DND-41 (cell line): ENCODE measurements around the gene LRRC37B.
"Not testable (repeated sequence)": the region's sequence is repeated elsewhere in the genome, so short reads cannot be mapped to it uniquely, and the experiment has no call there.

Experiments
- ATAC-seq: fragments of 200-7000 bp; cut with Tn5 transposase; 3 replicates; pipeline ENCODE4 v1.9.1; 2021; ENCODE audit warnings: low read depth; ENCODE audit not compliant: insufficient read depth
- DNase-seq: peaks from one replicate; pipeline ENCODE4 v3.0.0-alpha.2; 2020
- H2AFZ ChIP-seq: 2 replicates; pipeline ENCODE4 v1.6.0; 2012; ENCODE audit warnings: low read depth, low read length
- H3K27ac ChIP-seq: 2 replicates; pipeline ENCODE4 v1.5.1; 2012; ENCODE audit warnings: low read length, inconsistent platforms
- H3K27me3 ChIP-seq: fragments of 200-600 bp; sonication (generic); 2 replicates; pipeline ENCODE4 v1.6.0; 2012; ENCODE audit warnings: low read length, mild to moderate bottlenecking, inconsistent platforms; ENCODE audit not compliant: insufficient read depth, poor library complexity
- H3K36me3 ChIP-seq: 2 replicates; pipeline ENCODE4 v1.5.1; 2012; ENCODE audit warnings: low read length, inconsistent platforms; ENCODE audit not compliant: insufficient read depth
- H3K4me1 ChIP-seq: 2 replicates; pipeline ENCODE4 v1.5.1; 2012; ENCODE audit warnings: mild to moderate bottlenecking, low read length; ENCODE audit not compliant: insufficient read depth
- H3K4me2 ChIP-seq: 2 replicates; pipeline ENCODE4 v1.6.0; 2012; ENCODE audit warnings: mild to moderate bottlenecking, moderate library complexity, low read length, inconsistent platforms; ENCODE audit not compliant: insufficient read depth
- H3K4me3 ChIP-seq, 2 experiments: fragments of 200-600 bp in 1 of 2; shearing (Covaris generic) in 1 of 2; 2 replicates each; pipeline ENCODE4 v1.5.1; 2012 to 2016; ENCODE audit warnings: inconsistent platforms in 2 of 2, low read length in 2 of 2, mild to moderate bottlenecking in 2 of 2, low read depth in 1 of 2, moderate library complexity in 1 of 2
- H3K79me2 ChIP-seq: 2 replicates; pipeline ENCODE4 v1.6.0; 2012; ENCODE audit warnings: low read length, inconsistent platforms; ENCODE audit not compliant: insufficient read depth
- H3K9ac ChIP-seq: 2 replicates; pipeline ENCODE4 v1.6.0; 2012; ENCODE audit warnings: low read depth, mild to moderate bottlenecking, inconsistent platforms, low read length, moderate library complexity
- H3K9me3 ChIP-seq: 2 replicates; pipeline ENCODE4 v1.5.1; 2012; ENCODE audit warnings: low read length, moderate library complexity, mild to moderate bottlenecking, inconsistent platforms; ENCODE audit not compliant: insufficient read depth, severe bottlenecking
- H4K20me1 ChIP-seq: 2 replicates; pipeline ENCODE4 v1.6.0; 2012; ENCODE audit warnings: low read length; ENCODE audit not compliant: insufficient read depth
- CTCF ChIP-seq: IDR thresholded peaks from 2 replicates; pipeline ENCODE4 v1.5.1; 2012; ENCODE audit warnings: borderline replicate concordance, low read length, moderate library complexity, mild to moderate bottlenecking; ENCODE audit not compliant: poor library complexity, severe bottlenecking; ENCODE audit errors: extremely low read depth
- EZH2 ChIP-seq: IDR thresholded peaks from 3 replicates; pipeline ENCODE4 v1.6.1; 2012; ENCODE audit warnings: borderline replicate concordance, low read depth, mild to moderate bottlenecking, moderate library complexity, low read length, inconsistent platforms; ENCODE audit not compliant: severe bottlenecking

The LRRC37B gene

DNA sequence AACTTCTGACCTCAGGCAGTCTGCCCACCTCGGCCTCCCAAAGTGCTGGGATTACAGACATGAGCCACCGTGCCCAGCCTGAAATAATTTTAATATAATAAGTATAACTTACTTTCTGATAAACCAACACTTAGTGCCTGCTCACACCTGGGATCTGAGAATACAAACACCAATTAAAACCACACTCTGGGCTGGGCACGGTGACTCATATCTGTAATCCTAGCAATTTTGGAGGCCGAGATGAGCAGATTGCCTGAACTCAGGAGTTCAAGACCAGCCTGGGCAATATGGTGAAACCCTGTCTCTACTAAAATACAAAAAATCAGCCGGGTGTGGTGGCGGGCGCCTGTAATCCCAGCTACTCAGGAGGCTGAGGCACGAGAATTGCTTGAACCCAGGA is 15.4 kb upstream of the LRRC37B start:
- not testable (repeated sequence) for H3K27ac ChIP-seq, H3K4me2 ChIP-seq, H4K20me1 ChIP-seq, H3K79me2 ChIP-seq, DNase-seq, H3K4me1 ChIP-seq, ATAC-seq, H3K9me3 ChIP-seq, H2AFZ ChIP-seq, H3K27me3 ChIP-seq, H3K4me3 ChIP-seq, H3K9ac ChIP-seq
- peaks cover 95% of the 10 kb centered on the region for H3K36me3 ChIP-seq

DNA sequence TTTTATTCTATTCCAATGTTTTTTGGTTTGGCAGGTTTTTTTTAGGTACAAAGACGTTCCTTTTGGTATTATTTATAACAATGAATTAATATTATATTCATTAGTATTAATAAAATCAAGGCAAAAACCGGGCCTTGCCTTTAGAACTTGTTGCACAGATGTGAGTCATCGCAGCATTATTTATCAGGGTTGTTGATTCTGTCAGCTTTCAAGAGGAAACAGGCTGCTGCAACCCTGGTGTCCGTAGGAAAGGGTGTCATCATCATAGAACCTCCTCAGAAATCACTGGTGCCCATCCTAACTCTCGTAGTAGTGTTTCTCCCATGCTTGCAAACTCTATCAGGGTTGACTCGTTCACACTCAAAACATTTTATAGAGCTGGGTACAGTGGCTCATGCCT is 10.2 kb upstream of the LRRC37B start:
- no peak overlapping the region for H2AFZ ChIP-seq
- H3K9me3 ChIP-seq: no peaks in the 10 kb centered on the region
- TF ChIP-seq CTCF (no peak), EZH2 (no peak)
- no peaks in the 10 kb centered on the region for H3K4me1 ChIP-seq
- no peak for DNase-seq
- H3K9ac ChIP-seq: no peak overlapping the region
- H3K4me2 ChIP-seq: no peak overlapping the region
- no peaks in the 10 kb centered on the region for H4K20me1 ChIP-seq
- no peak overlapping the region for H3K27ac ChIP-seq
- no peaks in the 10 kb centered on the region for H3K79me2 ChIP-seq
- no peak for ATAC-seq
- H3K27me3 ChIP-seq: no peaks in the 10 kb centered on the region
- H3K4me3 ChIP-seq: no peak overlapping the region
- peaks cover 88% of the 10 kb centered on the region for H3K36me3 ChIP-seq

GRCh38 chr17:32007463-32008298 is 498 bp downstream of the LRRC37B start:
- H4K20me1 ChIP-seq: no peaks in the 10 kb centered on the region; the same call in 1 of the 2 replicates
- no peaks in the 10 kb centered on the region; the same call in 1 of the 2 replicates for H3K36me3 ChIP-seq
- peaks cover 40% of the 10 kb centered on the region for H3K4me1 ChIP-seq
- peak overlapping the region; percentile 87 for H2AFZ ChIP-seq
- peak overlapping the region; percentile 57 to 76 for H3K4me3 ChIP-seq
- peaks cover 54% of the 10 kb centered on the region for H3K79me2 ChIP-seq
- peak overlapping the region; percentile 88 for H3K9ac ChIP-seq
- TF ChIP-seq EZH2 (no peak), CTCF (no peak)
- H3K27me3 ChIP-seq: no peaks in the 10 kb centered on the region
- peak overlapping the region; percentile 74 for H3K27ac ChIP-seq
- ATAC-seq (peak; percentile 55), DNase-seq (peak; percentile 72)
- peak overlapping the region; percentile 88 for H3K4me2 ChIP-seq
- no peaks in the 10 kb centered on the region for H3K9me3 ChIP-seq

DNA sequence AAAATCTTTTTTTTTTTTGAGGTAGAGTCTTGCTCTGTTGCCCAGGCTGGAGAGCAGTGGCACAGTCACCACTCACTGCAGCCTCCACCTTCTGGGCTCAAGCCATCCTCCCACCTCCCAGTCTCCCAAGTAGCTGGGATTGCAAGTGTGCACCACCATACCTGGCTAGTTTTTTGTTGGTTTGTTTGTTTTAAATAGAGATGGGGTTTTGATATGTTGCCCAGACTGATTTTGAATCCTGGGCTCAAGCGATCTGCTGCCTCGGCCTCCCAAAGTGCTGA is 2.0 kb downstream of the LRRC37B start:
- Histone ChIP-seq H3K4me3 (peak overlapping the region; percentile 57 to 76; a peak in 3 of 4 replicates), H3K9me3 (no peaks in the 10 kb centered on the region), H3K79me2 (peaks cover 69% of the 10 kb centered on the region), H3K9ac (peak overlapping the region; percentile 88), H3K27ac (no peak overlapping the region), H4K20me1 (no peaks in the 10 kb centered on the region; the same call in 1 of the 2 replicates), H3K4me2 (peak overlapping the region; percentile 88), H3K27me3 (no peaks in the 10 kb centered on the region), H3K4me1 (peaks cover 42% of the 10 kb centered on the region), H3K36me3 (no peaks in the 10 kb centered on the region; the same call in 1 of the 2 replicates), H2AFZ (no peak overlapping the region)
- ATAC-seq (no peak), DNase-seq (no peak)
- TF ChIP-seq CTCF (no peak), EZH2 (no peak)
